SJCRH30 (cell line): ENCODE results near the gene RGP1. TPM values are rescaled to one million over a fixed set of nuclear protein-coding genes. Genes with fewer than 3 reads are reported as not detected.

Experiments
- DNase-seq, 2 experiments: peaks; one replicate each; pipeline ENCODE4 v3.0.0-alpha.2; 2015 to 2020
- H3K27ac ChIP-seq: fragments of 250-450 bp; sonication (Bioruptor Pico); 2 replicates; pipeline ENCODE4 v1.5.1; 2020; ENCODE audit warnings: mild to moderate bottlenecking, moderate library complexity
- H3K27me3 ChIP-seq: fragments of 250-450 bp; sonication (Bioruptor Pico); 2 replicates; pipeline ENCODE4 v1.5.1; 2020; ENCODE audit warnings: mild to moderate bottlenecking, moderate library complexity
- H3K36me3 ChIP-seq: fragments of 250-450 bp; sonication (Bioruptor Pico); 2 replicates; pipeline ENCODE4 v1.5.1; 2020; ENCODE audit warnings: mild to moderate bottlenecking, moderate library complexity
- H3K4me1 ChIP-seq: fragments of 250-450 bp; sonication (Bioruptor Pico); 2 replicates; pipeline ENCODE4 v1.5.1; 2020; ENCODE audit warnings: mild to moderate bottlenecking, moderate library complexity
- H3K4me3 ChIP-seq: fragments of 250-450 bp; sonication (Bioruptor Pico); 2 replicates; pipeline ENCODE4 v1.5.1; 2020; ENCODE audit warnings: mild to moderate bottlenecking, moderate library complexity
- H3K9me3 ChIP-seq: fragments of 250-450 bp; sonication (Bioruptor Pico); replicated peaks from 2 replicates; pipeline ENCODE4 v1.5.1; 2020; ENCODE audit warnings: mild to moderate bottlenecking, moderate library complexity
- total RNA-seq: library from RNA; depleted of rRNA; stranded (reverse); fragments of >200 nt; shearing (Covaris generic); gene quantifications from 2 replicates; pipeline ENCODE4 v1.2.3, GENCODE V29; 2014; rRNA removed

Gene RGP1
- total RNA-seq: 14.6 and 16.3 TPM in 2 replicates

DNA sequence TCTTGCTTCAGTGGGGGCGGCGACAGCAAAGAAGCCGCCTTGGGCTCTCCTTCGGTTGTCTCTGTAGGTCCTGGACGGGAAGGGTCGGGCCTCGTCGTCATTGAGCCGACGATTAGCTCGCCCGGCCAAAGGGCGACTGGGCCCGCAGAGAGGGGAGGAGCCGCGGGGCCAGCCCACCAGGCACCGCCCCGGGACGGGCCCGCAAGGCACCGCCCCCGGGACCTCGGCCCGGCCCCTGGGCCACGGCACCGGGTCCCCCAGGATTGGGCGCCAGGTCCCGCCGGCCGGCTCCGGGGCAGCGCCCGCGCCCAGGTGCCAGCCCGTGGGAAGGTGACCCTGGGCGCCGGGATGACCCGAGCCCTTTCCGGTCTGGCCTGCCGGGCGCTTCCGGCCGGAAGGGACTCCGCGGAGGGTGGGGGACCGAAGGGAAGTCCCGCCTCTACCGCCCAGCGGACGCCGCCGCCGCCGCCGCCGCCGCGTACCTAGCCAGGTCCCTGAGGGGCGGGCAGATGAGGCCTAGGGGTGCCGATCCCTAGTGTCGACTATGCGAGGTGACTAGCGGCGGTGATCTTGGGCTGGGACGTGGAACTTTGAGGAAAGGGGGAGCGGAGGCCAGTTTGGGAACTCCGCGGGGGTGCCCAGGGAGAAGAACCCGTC is at the start of gene RGP1, which contains the start of gene GBA2:
TSS of gene RGP1 (plus strand) at position 430 of the 657 bp plus-strand sequence. CDS start 469 bp downstream, outside the sequence.
TSS of gene GBA2 (minus strand) at position 371 of the 657 bp plus-strand sequence. CDS start 524 bp downstream, outside the sequence.
- peak within 1 kb of the TSS; percentile 71 for H3K4me3 ChIP-seq
- H3K4me1 ChIP-seq: peaks cover 11% of the 10 kb centered on the region; the same call in 1 of the 2 replicates
- peak; percentile 74 to 75 for DNase-seq
- H3K27ac ChIP-seq: peak within 1 kb of the TSS; percentile 29; the same call in 1 of the 2 replicates
- peaks cover 17% of the 10 kb centered on the region for H3K36me3 ChIP-seq
- H3K27me3 ChIP-seq: no peaks in the 10 kb centered on the region
- no peaks in the 10 kb centered on the region for H3K9me3 ChIP-seq

DNA sequence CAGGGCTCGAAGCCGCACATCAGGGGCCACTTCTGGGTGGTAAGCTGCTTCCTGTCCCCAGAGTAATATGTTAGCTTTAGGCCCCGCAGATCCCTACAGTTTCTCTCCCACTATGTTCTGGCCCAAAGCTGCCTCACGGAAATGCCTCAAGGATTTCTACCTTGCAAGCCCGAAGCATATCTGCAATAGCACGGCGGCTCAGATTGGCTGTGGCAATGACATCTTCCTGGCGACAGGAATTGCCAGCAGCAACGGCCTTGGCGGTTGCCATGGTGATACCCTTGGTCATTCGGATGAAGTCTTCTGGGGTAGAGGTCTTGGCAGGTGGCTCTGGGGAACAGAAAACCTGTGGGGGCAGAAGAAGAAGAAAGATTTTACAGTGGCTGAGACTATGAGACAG is 49.1 kb upstream of the RGP1 start:
- no peak overlapping the region for H3K27ac ChIP-seq
- DNase-seq: no peak
- H3K27me3 ChIP-seq: no peaks in the 10 kb centered on the region
- no peaks in the 10 kb centered on the region for H3K4me1 ChIP-seq
- H3K4me3 ChIP-seq: no peak overlapping the region
- H3K36me3 ChIP-seq: peaks cover 56% of the 10 kb centered on the region
- no peaks in the 10 kb centered on the region for H3K9me3 ChIP-seq

DNA sequence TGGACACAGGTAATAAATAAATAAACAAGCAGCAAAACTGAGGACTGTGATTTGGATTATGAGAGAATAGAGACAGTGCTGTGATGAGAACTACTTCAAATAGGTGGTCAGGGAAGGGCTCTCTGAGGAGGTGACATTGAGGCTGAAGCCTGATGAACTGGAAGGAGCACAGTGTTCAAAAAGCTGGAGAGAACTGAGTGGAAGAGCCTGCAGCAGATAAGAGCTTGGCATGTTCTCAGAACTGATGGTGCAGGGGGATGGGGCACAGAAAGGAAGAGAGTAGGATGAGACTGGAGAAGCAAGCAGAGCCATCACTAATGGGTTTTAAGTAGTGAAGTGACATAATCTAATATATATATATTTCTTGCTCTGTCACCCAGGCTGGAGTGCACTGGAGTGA is 48.1 kb upstream of the RGP1 start:
- no peaks in the 10 kb centered on the region for H3K4me1 ChIP-seq
- H3K36me3 ChIP-seq: peaks cover 65% of the 10 kb centered on the region
- no peak overlapping the region for H3K4me3 ChIP-seq
- no peak overlapping the region for H3K27ac ChIP-seq
- H3K27me3 ChIP-seq: no peaks in the 10 kb centered on the region
- no peaks in the 10 kb centered on the region for H3K9me3 ChIP-seq
- no peak for DNase-seq

GRCh38 chr9:35702696-35703095 is 46.4 kb upstream of the RGP1 start:
- no peak for DNase-seq
- H3K27ac ChIP-seq: no peak overlapping the region
- peaks cover 75% of the 10 kb centered on the region for H3K36me3 ChIP-seq

GRCh38 chr9:35703906-35704672 is 45.0 kb upstream of the RGP1 start:
- no peak for DNase-seq
- no peaks in the 10 kb centered on the region for H3K4me1 ChIP-seq
- H3K27me3 ChIP-seq: no peaks in the 10 kb centered on the region
- H3K9me3 ChIP-seq: no peaks in the 10 kb centered on the region
- H3K27ac ChIP-seq: no peak overlapping the region
- H3K4me3 ChIP-seq: no peak overlapping the region
- peaks cover 76% of the 10 kb centered on the region for H3K36me3 ChIP-seq

More at GRCh38 chr9:35702696-35703095, 46.4 kb upstream of the RGP1 start:
- no peaks in the 10 kb centered on the region for H3K27me3 ChIP-seq
- H3K9me3 ChIP-seq: no peaks in the 10 kb centered on the region
- H3K4me1 ChIP-seq: no peaks in the 10 kb centered on the region
- H3K4me3 ChIP-seq: no peak overlapping the region

GRCh38 chr9:35705372-35705771 is 43.7 kb upstream of the RGP1 start:
- Histone ChIP-seq H3K27me3 (no peaks in the 10 kb centered on the region), H3K27ac (no peak overlapping the region), H3K4me1 (no peaks in the 10 kb centered on the region), H3K4me3 (no peak overlapping the region), H3K9me3 (no peaks in the 10 kb centered on the region), H3K36me3 (peaks cover 73% of the 10 kb centered on the region)
- no peak for DNase-seq

GRCh38 chr9:35705836-35706430 is 43.2 kb upstream of the RGP1 start:
- no peak overlapping the region for H3K27ac ChIP-seq
- peaks cover 78% of the 10 kb centered on the region for H3K36me3 ChIP-seq
- H3K4me3 ChIP-seq: no peak overlapping the region
- no peaks in the 10 kb centered on the region for H3K9me3 ChIP-seq
- H3K4me1 ChIP-seq: no peaks in the 10 kb centered on the region
- no peaks in the 10 kb centered on the region for H3K27me3 ChIP-seq
- DNase-seq: no peak

DNA sequence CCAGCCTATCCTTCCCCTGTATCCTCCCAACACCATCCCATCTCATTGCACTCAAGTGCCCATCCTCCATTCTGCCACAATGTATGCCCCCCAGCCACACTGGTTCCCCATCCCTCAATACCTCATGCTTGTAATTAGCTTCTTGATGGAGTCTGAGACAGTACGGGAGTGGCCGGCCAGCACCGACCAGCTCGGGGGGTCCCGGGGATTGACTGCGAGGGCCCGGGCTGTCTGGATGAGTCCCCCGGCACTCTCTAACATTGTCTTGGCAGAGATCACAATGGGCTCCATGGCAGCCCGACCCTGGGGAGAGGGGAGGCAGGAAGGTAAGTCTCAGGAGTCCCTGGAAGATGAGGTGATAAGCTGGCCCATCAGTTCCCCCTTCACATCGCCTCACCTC is 42.1 kb upstream of the RGP1 start:
- no peaks in the 10 kb centered on the region for H3K27me3 ChIP-seq
- no peaks in the 10 kb centered on the region for H3K9me3 ChIP-seq
- no peak for DNase-seq
- peaks cover 74% of the 10 kb centered on the region for H3K36me3 ChIP-seq
- H3K27ac ChIP-seq: no peak overlapping the region
- no peaks in the 10 kb centered on the region for H3K4me1 ChIP-seq
- H3K4me3 ChIP-seq: no peak overlapping the region

GRCh38 chr9:35708146-35708545 is 40.9 kb upstream of the RGP1 start:
- Histone ChIP-seq H3K27me3 (no peaks in the 10 kb centered on the region), H3K27ac (no peak overlapping the region), H3K36me3 (peaks cover 74% of the 10 kb centered on the region), H3K4me3 (no peak overlapping the region), H3K9me3 (no peaks in the 10 kb centered on the region), H3K4me1 (no peaks in the 10 kb centered on the region)
- no peak for DNase-seq

DNA sequence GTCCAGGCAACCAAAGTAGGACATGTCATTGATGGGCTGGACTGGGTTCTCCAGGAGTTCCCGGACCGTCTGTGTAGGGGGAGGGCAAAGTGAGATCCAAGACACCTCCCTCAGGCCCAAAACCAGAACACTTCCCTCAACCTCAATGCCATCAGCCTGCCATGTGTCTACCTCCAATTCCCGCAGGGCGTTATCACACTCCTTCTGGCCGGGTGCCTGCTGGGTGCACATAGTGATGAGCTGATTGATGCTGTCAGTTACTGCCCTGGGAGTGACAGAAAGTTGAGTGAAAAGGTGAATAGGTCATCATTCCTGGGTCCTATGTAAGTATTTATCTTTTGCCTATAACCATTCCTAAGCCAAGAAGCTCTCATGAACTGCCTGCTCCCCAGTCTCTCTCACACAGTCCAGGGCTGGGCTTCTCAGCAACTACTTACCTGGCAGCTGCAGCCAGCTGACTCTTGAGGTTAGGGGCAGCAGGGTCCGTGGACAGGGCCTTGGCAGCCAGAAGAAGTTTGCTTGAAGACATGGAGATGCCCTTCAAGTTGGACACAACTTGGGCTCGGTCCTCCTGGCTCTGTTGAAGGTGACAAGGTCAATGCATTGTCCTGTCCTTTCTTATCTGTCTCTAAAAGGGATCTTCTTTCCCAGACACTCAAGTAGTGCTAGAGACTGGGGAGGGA is 38.1 kb upstream of the RGP1 start:
- no peaks in the 10 kb centered on the region for H3K27me3 ChIP-seq
- no peaks in the 10 kb centered on the region for H3K9me3 ChIP-seq
- DNase-seq: no peak
- peaks cover 69% of the 10 kb centered on the region for H3K36me3 ChIP-seq
- H3K4me3 ChIP-seq: no peak overlapping the region
- H3K27ac ChIP-seq: no peak overlapping the region
- H3K4me1 ChIP-seq: no peaks in the 10 kb centered on the region

DNA sequence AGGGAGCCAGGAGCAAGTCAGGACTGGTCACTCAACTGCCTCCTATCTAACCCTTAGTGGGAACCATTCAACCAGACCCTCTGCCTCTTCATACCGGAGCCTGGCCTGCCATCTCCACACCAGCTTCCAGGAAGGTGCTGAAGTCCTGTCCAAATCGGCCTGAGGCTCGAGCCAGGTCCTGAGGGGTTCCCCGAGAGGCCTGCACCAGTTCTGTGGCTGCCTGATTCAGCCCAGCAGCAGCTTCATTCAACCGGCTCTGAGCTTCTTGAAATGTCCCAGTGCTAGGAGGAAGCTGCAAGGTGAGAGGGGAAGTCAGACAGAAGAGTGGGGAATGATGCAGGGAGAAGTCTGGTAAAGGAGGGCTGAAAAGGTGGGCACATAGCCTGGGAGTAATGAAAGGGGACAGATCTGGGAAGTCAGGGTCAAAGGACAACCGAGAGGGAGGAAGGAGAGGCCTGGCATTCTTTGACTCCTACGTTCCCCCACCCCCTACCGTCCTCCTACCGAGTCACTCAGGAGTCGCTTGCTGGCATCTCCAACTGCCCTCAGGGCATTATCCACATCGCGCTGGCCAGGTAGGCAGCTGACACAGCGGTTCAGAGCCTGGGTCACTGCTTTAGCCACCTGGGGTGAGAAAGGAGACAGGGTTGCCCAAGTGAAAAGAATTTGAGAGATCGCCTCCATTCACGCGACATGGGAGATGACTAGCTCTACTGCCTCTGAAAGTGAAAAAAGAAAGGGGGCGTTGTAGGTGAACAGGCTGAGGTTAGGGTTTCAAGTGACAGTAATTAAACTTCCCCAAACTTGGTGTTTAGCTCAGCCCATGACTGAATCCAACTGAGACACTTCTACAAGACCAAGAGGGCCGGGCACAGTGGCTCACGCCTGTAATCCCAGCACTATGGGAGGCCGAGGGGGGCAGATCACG is 37.3 kb upstream of the RGP1 start:
- Histone ChIP-seq H3K36me3 (peaks cover 63% of the 10 kb centered on the region), H3K27me3 (no peaks in the 10 kb centered on the region), H3K9me3 (no peaks in the 10 kb centered on the region)

DNA sequence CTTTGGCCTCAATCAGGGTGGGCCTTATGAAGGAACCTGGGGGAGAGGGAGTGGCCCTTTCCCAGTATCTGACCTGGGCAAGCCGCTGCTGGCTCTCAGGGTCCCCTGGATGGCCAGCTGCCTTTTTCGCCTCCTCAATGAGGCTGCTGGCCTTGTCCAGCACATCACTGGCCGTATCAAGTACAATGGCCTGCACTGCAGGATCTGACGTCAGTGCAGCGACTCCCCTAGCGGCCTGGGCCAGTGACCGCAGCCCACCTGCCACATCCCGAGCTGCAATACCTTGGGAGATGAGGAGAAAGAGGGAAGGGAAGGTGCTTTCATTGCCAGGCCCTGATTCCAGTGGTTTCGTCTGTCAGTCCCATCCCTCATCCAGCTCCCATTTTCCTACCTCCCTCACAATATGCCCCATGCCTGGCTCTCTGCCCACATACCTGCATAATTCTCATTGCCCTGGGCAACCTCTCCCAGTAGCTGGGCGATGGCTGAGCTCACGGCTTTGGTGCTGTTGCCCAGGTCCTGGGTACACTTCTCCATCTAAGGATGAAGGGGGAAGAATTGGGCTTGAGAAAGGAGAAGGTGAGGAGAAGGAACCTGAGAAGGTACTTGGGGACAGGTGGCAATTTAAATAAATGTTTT is 36.2 kb upstream of the RGP1 start:
- no peak overlapping the region for H3K4me3 ChIP-seq
- no peak for DNase-seq
- H3K27me3 ChIP-seq: no peaks in the 10 kb centered on the region
- peaks cover 58% of the 10 kb centered on the region for H3K36me3 ChIP-seq
- H3K9me3 ChIP-seq: no peaks in the 10 kb centered on the region
- H3K4me1 ChIP-seq: no peaks in the 10 kb centered on the region
- no peak overlapping the region for H3K27ac ChIP-seq

More for the DNA sequence above, 37.3 kb upstream of the RGP1 start:
- DNase-seq: no peak
- H3K4me3 ChIP-seq: no peak overlapping the region
- H3K27ac ChIP-seq: no peak overlapping the region
- no peaks in the 10 kb centered on the region for H3K4me1 ChIP-seq

DNA sequence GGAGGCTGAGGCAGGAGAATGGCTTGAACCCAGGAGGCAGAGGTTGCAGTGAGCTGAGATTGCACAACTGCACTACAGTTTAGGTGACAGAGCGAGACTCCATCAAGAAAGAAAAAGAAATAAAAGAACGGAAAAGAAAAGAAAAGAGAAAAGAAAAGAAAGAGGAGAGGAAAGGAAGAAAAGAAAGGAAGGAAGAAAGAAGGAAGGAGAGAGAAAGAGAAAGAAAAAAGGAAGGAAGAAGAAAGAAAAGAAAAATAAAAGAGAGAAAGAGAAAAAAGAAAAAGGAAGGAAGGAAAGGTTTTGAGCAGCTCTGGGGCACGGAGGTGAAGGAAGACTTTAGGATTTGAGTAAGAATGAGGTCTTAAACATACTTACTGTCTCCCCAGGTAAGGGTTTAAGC is 35.5 kb upstream of the RGP1 start:
- H3K27ac ChIP-seq: no peak overlapping the region
- no peak overlapping the region for H3K4me3 ChIP-seq
- H3K9me3 ChIP-seq: no peaks in the 10 kb centered on the region
- no peaks in the 10 kb centered on the region for H3K27me3 ChIP-seq
- peaks cover 57% of the 10 kb centered on the region for H3K36me3 ChIP-seq
- no peaks in the 10 kb centered on the region for H3K4me1 ChIP-seq
- no peak for DNase-seq
